Small intestine (tissue), 7 donors: ENCODE results near the gene GFRA3. TPM values are rescaled to one million over a fixed set of nuclear protein-coding genes. Genes with fewer than 3 reads are reported as not detected.
A peak's percentile ranks its signal among the peaks of the same experiment; 100 is the strongest.
"Not testable (repeated sequence)": the region's sequence is repeated elsewhere in the genome, so short reads cannot be mapped to it uniquely, and the experiment has no call there.

Experiments used
- DNase-seq, 2 donors: peaks; one replicate each; pipeline versions ENCODE4 v3.0.0 to v3.0.0-alpha.2; 2013
- FAIRE-seq: peaks from 2 replicates; lab custom pipeline; 2012; peaks lifted over from hg19 to GRCh38; lab: Jason Lieb, UNC
- H3K27ac ChIP-seq, 3 donors: one replicate each; pipeline ENCODE4 v1.5.1; 2013; ENCODE audit warnings: low read length in 2 of 3, mild to moderate bottlenecking in 2 of 3, control low read depth in 1 of 3, inconsistent platforms in 1 of 3, low read depth in 1 of 3, moderate library complexity in 1 of 3
- H3K27me3 ChIP-seq, 3 donors: one replicate each; pipeline ENCODE4 v1.6.1; 2013; ENCODE audit warnings: low read length in 3 of 3, inconsistent platforms in 1 of 3; ENCODE audit not compliant: control insufficient read depth in 3 of 3, insufficient read depth in 3 of 3
- H3K36me3 ChIP-seq, 3 donors: one replicate each; pipeline ENCODE4 v1.6.1; 2013; ENCODE audit warnings: low read length in 3 of 3, inconsistent platforms in 1 of 3, low read depth in 1 of 3, mild to moderate bottlenecking in 1 of 3, moderate library complexity in 1 of 3; ENCODE audit not compliant: control insufficient read depth in 3 of 3, insufficient read depth in 2 of 3
- H3K4me1 ChIP-seq, 3 donors: one replicate each; pipeline ENCODE4 v1.6.1; 2013; ENCODE audit warnings: low read length in 2 of 3, inconsistent platforms in 1 of 3, low read depth in 1 of 3, mild to moderate bottlenecking in 1 of 3, moderate library complexity in 1 of 3; ENCODE audit not compliant: control insufficient read depth in 3 of 3, insufficient read depth in 2 of 3
- H3K4me3 ChIP-seq, 3 donors: one replicate each; pipeline ENCODE4 v1.5.1; 2013; ENCODE audit warnings: low read length in 3 of 3, control low read depth in 1 of 3, inconsistent platforms in 1 of 3, low read depth in 1 of 3, mild to moderate bottlenecking in 1 of 3, moderate library complexity in 1 of 3
- H3K9me3 ChIP-seq, 2 donors: one replicate each; pipeline ENCODE4 v1.6.1; 2013; ENCODE audit warnings: low read depth in 1 of 2, low read length in 1 of 2; ENCODE audit not compliant: control insufficient read depth in 2 of 2, insufficient read depth in 1 of 2
- WGBS, 3 donors: extraction: QIAGEN DNeasy Blood & Tissue Kit; methylation state at CpG; one replicate each; pipeline ENCODE4 v1.1.7; 2013; 5-methylcytosine and 5-hydroxymethylcytosine counted together
- polyA plus RNA-seq, 4 donors: library from polyadenylated mRNA; stranded (reverse) in 3 of 4; unstranded in 1 of 4; fragments of 200-250 nt in 3 of 4; fragments of 120-200 nt in 1 of 4; gene quantifications; one replicate each; pipeline versions ENCODE4 v1.2.1 to v1.2.3, GENCODE V29; 2013
- donor health status: healthy with polysubstance abuse.
- donor health status: control.
- donor health status: control.
- donor health status: Bipolar disorder and iron deficiency.
- donor health status: healthy.

Gene GFRA3
- polyA plus RNA-seq, 4 donors, result 0.67 to 4.2 (median 1.1) TPM; not detected in 1

- peaks cover 0 to 3% (median 0%) of the 10 kb centered on the region in 3 donors for H3K27me3 ChIP-seq
- H3K9me3 ChIP-seq, result no peaks in the 10 kb centered on the region
- WGBS, 3 donors, result 47 to 67% (median 55%) methylated on average over 5 of the region's 5 CpGs
- H3K4me3 ChIP-seq, result no peak overlapping the region
- no peak for FAIRE-seq
- H3K27ac ChIP-seq, result no peak overlapping the region
- H3K4me1 ChIP-seq, result peaks cover 0 to 16% (median 2%) of the 10 kb centered on the region in 3 donors
- H3K36me3 ChIP-seq, result no peaks in the 10 kb centered on the region
- DNase-seq, result peak; percentile 43 to 45
These were observed 3.1 kb downstream of the GFRA3 start for GRCh38 chr5:138271281-138271680.

- Histone ChIP-seq H3K9me3 (no peaks in the 10 kb centered on the region), H3K4me1 (no peaks in the 10 kb centered on the region), H3K4me3 (no peak overlapping the region), H3K36me3 (no peaks in the 10 kb centered on the region), H3K27ac (no peak overlapping the region), H3K27me3 (peaks cover 0 to 2% (median 0%) of the 10 kb centered on the region in 3 donors)
- DNase-seq (no peak), FAIRE-seq (no peak)
- 92 to 93% (median 93%) methylated on average over 8 of the region's 8 CpGs for WGBS, 3 donors
These were observed 10.2 kb downstream of the GFRA3 start for GRCh38 chr5:138264183-138264582.

GRCh38 chr5:138263581-138263980 is 10.8 kb downstream of the GFRA3 start:
- Histone ChIP-seq H3K9me3 (no peaks in the 10 kb centered on the region), H3K27me3 (peaks cover 0 to 2% (median 0%) of the 10 kb centered on the region in 3 donors), H3K27ac (no peak overlapping the region), H3K4me3 (no peak overlapping the region), H3K36me3 (no peaks in the 10 kb centered on the region), H3K4me1 (no peaks in the 10 kb centered on the region)
- no peak for FAIRE-seq
- no peak for DNase-seq
- WGBS, 3 donors, result 80 to 82% (median 80%) methylated on average over 3 of the region's 3 CpGs

DNA sequence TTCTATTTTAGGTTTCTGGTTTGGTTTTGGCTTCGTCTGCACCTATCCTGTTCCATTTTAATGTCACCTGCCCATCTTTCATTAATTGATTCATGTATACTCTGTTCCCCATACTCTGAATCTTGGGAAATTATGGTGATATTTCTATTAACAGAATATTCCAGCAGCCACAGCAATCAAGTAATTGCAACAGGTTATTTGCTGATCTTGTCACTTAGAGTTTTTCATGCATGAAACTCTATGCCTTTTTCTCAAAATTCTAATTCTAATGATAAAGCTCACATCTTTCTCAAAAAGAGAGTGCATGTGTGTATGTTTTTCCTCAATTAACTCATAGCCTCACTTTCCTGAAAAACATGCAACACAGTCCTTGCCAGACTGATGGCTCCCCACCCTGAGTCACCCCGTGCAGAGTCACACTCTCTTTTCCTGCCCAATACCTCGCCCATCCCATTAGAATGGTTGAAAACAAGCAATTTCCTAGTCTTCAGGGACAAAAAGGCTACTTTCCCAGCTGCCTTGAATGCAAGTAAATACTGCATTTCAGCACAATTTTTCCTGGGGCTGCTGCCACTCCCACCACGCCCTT is 15.6 kb downstream of the GFRA3 start:
- Histone ChIP-seq H3K27ac (no peak overlapping the region), H3K36me3 (no peaks in the 10 kb centered on the region), H3K27me3 (peaks cover 0 to 4% (median under 1%) of the 10 kb centered on the region in 3 donors), H3K4me1 (no peaks in the 10 kb centered on the region), H3K9me3 (no peaks in the 10 kb centered on the region), H3K4me3 (no peak overlapping the region)
- no peak for FAIRE-seq
- WGBS, 3 donors, result 66 to 75% (median 69%) methylated on average over 4 of the region's 4 CpGs
- DNase-seq, result no peak

- H3K27ac ChIP-seq, result no peak overlapping the region
- DNase-seq (no peak), FAIRE-seq (no peak)
- H3K4me3 ChIP-seq, result no peak overlapping the region
- peaks cover 0 to 4% (median 0%) of the 10 kb centered on the region in 3 donors for H3K27me3 ChIP-seq
- 74 to 92% (median 90%) methylated on average over 29 of the region's 29 CpGs for WGBS, 3 donors
- H3K4me1 ChIP-seq, result no peaks in the 10 kb centered on the region
- H3K9me3 ChIP-seq, result no peaks in the 10 kb centered on the region
- H3K36me3 ChIP-seq, result no peaks in the 10 kb centered on the region
These were observed 16.8 kb downstream of the GFRA3 start for GRCh38 chr5:138257583-138257982.

DNA sequence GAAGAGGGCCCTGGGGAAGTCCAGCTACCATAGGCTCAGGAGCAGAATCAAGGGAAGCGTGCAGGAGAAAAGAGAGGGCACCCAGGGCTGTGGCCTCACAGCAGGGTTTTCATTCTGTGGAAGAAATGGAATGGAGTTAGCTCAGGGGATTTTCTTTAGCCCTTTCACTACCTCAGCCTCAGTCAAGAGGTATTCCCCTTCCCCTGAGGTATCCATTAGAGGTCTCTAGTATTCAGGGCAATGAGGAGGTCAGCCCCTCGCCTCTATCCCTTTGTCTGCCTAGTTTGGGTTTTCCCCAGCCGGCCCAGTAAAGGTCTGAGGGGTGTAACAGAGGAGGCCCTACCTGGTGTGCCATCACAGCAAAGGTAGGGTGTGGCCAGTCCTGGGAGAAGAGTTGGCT is 21.5 kb downstream of the GFRA3 start:
- 79 to 87% (median 80%) methylated on average over 3 of the region's 3 CpGs for WGBS, 3 donors
- FAIRE-seq, result no peak
- H3K36me3 ChIP-seq, result no peaks in the 10 kb centered on the region
- DNase-seq, result no peak
- no peaks in the 10 kb centered on the region for H3K4me1 ChIP-seq
- no peak overlapping the region for H3K27ac ChIP-seq
- peaks cover 0 to 4% (median 0%) of the 10 kb centered on the region in 3 donors for H3K27me3 ChIP-seq
- H3K4me3 ChIP-seq, result no peak overlapping the region
- H3K9me3 ChIP-seq, result no peaks in the 10 kb centered on the region

DNA sequence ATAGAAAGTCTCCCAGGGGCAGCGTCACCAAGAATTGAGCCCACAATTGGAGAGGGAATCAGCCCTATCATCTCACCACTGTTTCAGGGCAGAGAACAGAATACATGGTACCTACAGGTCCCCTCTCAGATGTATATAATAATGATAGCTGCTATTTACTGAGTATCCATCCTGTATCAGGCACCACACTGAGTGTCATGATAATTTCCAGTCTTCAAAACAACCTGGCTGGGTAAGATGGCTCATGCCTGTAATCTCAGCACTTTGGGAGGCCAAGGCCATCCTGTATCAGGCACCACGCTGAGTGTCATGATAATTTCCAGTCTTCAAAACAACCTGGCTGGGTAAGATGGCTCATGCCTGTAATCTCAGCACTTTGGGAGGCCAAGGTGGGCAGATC is 26.6 kb downstream of the GFRA3 start:
- H3K27me3 ChIP-seq, result peaks cover 0 to 14% (median 3%) of the 10 kb centered on the region in 3 donors
- not testable (repeated sequence) for H3K27ac ChIP-seq, H3K4me3 ChIP-seq, H3K36me3 ChIP-seq, H3K4me1 ChIP-seq, FAIRE-seq, H3K9me3 ChIP-seq, DNase-seq
- 74 to 89% (median 76%) methylated on average over 2 of the region's 2 CpGs for WGBS, 3 donors

- WGBS, 3 donors, result 69 to 80% (median 75%) methylated on average over 4 of the region's 4 CpGs
- FAIRE-seq, result no peak
These were observed 27.6 kb downstream of the GFRA3 start for GRCh38 chr5:138246822-138247221.

DNA sequence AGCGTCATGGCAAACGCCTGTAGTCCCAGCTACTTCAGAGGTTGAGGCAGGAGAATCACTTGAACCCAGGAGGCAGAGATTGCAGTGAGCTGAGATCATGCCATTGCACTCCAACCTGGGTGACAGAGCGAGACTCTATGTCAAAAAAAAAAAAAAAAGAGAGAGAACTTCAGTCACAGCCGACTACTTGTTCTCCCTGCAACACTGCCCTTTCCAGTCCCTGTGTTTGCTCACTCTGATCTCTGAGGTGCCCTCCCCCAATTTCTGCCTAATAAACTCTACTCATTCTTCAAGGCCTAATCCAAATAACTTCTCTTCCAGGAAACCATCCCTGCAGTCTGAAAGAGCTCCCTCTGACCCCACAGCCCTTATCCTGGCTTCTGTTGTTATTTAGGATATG is 28.1 kb downstream of the GFRA3 start:
- no peak for FAIRE-seq
- 75 to 82% (median 81%) methylated on average over 4 of the region's 4 CpGs for WGBS, 3 donors

More at GRCh38 chr5:138246822-138247221, 27.6 kb downstream of the GFRA3 start:
- H3K36me3 ChIP-seq, result no peaks in the 10 kb centered on the region
- H3K9me3 ChIP-seq, result no peaks in the 10 kb centered on the region
- H3K4me1 ChIP-seq, result no peaks in the 10 kb centered on the region
- peaks cover 0 to 24% (median 5%) of the 10 kb centered on the region in 3 donors for H3K27me3 ChIP-seq
- DNase-seq, result no peak
- no peak overlapping the region for H3K4me3 ChIP-seq
- H3K27ac ChIP-seq, result no peak overlapping the region

More for the DNA sequence above, 28.1 kb downstream of the GFRA3 start:
- H3K4me3 ChIP-seq, result no peak overlapping the region
- H3K4me1 ChIP-seq, result no peaks in the 10 kb centered on the region
- H3K36me3 ChIP-seq, result no peaks in the 10 kb centered on the region
- H3K9me3 ChIP-seq, result no peaks in the 10 kb centered on the region
- no peak for DNase-seq
- H3K27me3 ChIP-seq, result peaks cover 0 to 28% (median 10%) of the 10 kb centered on the region in 3 donors
- no peak overlapping the region for H3K27ac ChIP-seq
